HG03457 (cell line): ENCODE data around the gene PRKCE.

ENCODE experiments used
- ATAC-seq: cut with Tn5 transposase; IDR thresholded peaks from one replicate; pipeline ENCODE4 v1.9.1; 2021; ENCODE audit warnings: moderate number of reproducible peaks; ENCODE audit not compliant: unreplicated experiment

Gene PRKCE

GRCh38 chr2:45925026-45925425 lies 273.6 kb downstream of the PRKCE start:
- no peak for ATAC-seq

- no peak for ATAC-seq
Observed at GRCh38 chr2:45925636-45926366, 274.3 kb downstream of the PRKCE start.

- ATAC-seq, result no peak
Observed at GRCh38 chr2:45928946-45929345, 277.5 kb downstream of the PRKCE start.

GRCh38 chr2:45929674-45930395 lies 278.4 kb downstream of the PRKCE start:
- ATAC-seq, result no peak

- ATAC-seq, result no peak
Observed at GRCh38 chr2:45930396-45930792, 278.9 kb downstream of the PRKCE start.

GRCh38 chr2:45932278-45932975 lies 281.0 kb downstream of the PRKCE start:
- no peak for ATAC-seq

- no peak for ATAC-seq
Observed at GRCh38 chr2:45935791-45936622, 284.5 kb downstream of the PRKCE start.

- ATAC-seq, result no peak
Observed at GRCh38 chr2:45936623-45936979, 285.1 kb downstream of the PRKCE start.

GRCh38 chr2:45937990-45938389 lies 286.5 kb downstream of the PRKCE start:
- no peak for ATAC-seq

GRCh38 chr2:45938649-45939511 lies 287.4 kb downstream of the PRKCE start:
- no peak for ATAC-seq

- no peak for ATAC-seq
Observed at GRCh38 chr2:45941531-45942236, 290.2 kb downstream of the PRKCE start.

- no peak for ATAC-seq
Observed at GRCh38 chr2:45942237-45942738, 290.8 kb downstream of the PRKCE start.

GRCh38 chr2:45943219-45944044 lies 292.0 kb downstream of the PRKCE start:
- ATAC-seq, result no peak

GRCh38 chr2:45944074-45944473 lies 292.6 kb downstream of the PRKCE start:
- no peak for ATAC-seq

GRCh38 chr2:45945302-45945717 lies 293.8 kb downstream of the PRKCE start:
- ATAC-seq, result no peak

GRCh38 chr2:45946023-45946422 lies 294.5 kb downstream of the PRKCE start:
- no peak for ATAC-seq

GRCh38 chr2:45950606-45951005 lies 299.1 kb downstream of the PRKCE start:
- no peak for ATAC-seq

- no peak for ATAC-seq
Observed at GRCh38 chr2:45951025-45951727, 299.7 kb downstream of the PRKCE start.
